HepG2 (cell line): ENCODE data around the gene TMEM134. TPM values are rescaled to one million over a fixed set of nuclear protein-coding genes. Genes with fewer than 3 reads are reported as not detected.
"Not testable (repeated sequence)": the region's sequence is repeated elsewhere in the genome, so short reads cannot be mapped to it uniquely, and the experiment has no call there.

Experiments
- ATAC-seq: fragments of 200-7000 bp; cut with Tn5 transposase; 3 replicates; pipeline ENCODE4 v1.9.1; 2020; ENCODE audit warnings: mild to moderate bottlenecking, moderate library complexity
- BruUV-seq: library from RNA; stranded (reverse); fragments of 400-500 nt; replicated peaks from 2 replicates; lab custom pipeline; 2021; lab: Mats Ljungman, UMichigan
- CTCF ChIA-PET: fragments of 300-600 bp; formaldehyde crosslinking; extraction: SDS; loops from one replicate; lab custom pipeline; 2021; ENCODE audit warnings: low total read pairs, inconsistent platforms, low intra/inter-chr PET ratio; lab: Yijun Ruan, JAX
- POLR2A ChIA-PET: fragments of 350-600 bp; sonication (Branson Sonifier 250); formaldehyde crosslinking; loops from one replicate; lab custom pipeline; 2020; ENCODE audit warnings: antibody characterized with exemption, inconsistent platforms; lab: Yijun Ruan, JAX
- DNase-seq: peaks from one replicate; pipeline ENCODE4 v3.0.0-alpha.2; 2015; ENCODE audit warnings: low spot score
- FAIRE-seq: peaks from 3 replicates; lab custom pipeline; 2011; peaks lifted over from hg19 to GRCh38; lab: Jason Lieb, UNC
- H2AFZ ChIP-seq: one replicate; pipeline ENCODE4 v1.6.1; 2011; ENCODE audit warnings: low read length, inconsistent platforms
- H3K27ac ChIP-seq: fragments of 300-600 bp; 3 replicates; pipeline ENCODE4 v1.8.0; 2011; ENCODE audit warnings: mixed run types, mild to moderate bottlenecking, mixed read lengths, low read length, inconsistent platforms; ENCODE audit not compliant: insufficient read depth; ENCODE audit errors: extremely low read length
- H3K27me3 ChIP-seq, 2 experiments: fragments of 200-600 bp in 1 of 2; 2 replicates in 1 of 2; 3 replicates in 1 of 2; pipeline versions ENCODE4 v1.6.0 to v1.8.0; 2011; ENCODE audit warnings: low read length in 2 of 2, mild to moderate bottlenecking in 2 of 2, moderate library complexity in 2 of 2, inconsistent platforms in 1 of 2; ENCODE audit not compliant: insufficient read depth in 2 of 2, control insufficient read depth in 1 of 2
- H3K36me3 ChIP-seq, 2 experiments: fragments of 200-600 bp in 1 of 2; replicated peaks in 1 of 2; 2 replicates in 1 of 2; 3 replicates in 1 of 2; pipeline versions ENCODE4 v1.5.1 to v1.8.0; 2011; ENCODE audit warnings: low read length in 2 of 2, inconsistent platforms in 1 of 2; ENCODE audit not compliant: insufficient read depth in 2 of 2, control insufficient read depth in 1 of 2
- H3K4me1 ChIP-seq: 2 replicates; pipeline ENCODE4 v1.5.1; 2012; ENCODE audit warnings: low read length, inconsistent platforms; ENCODE audit not compliant: insufficient read depth
- H3K4me2 ChIP-seq: 2 replicates; pipeline ENCODE4 v1.6.0; 2011; ENCODE audit warnings: low read depth, low read length, inconsistent platforms
- H3K4me3 ChIP-seq, 3 experiments: fragments of 200-600 bp in 1 of 3; sonication (generic), shearing (Covaris generic) in 1 of 3; replicated peaks in 1 of 3; 2 replicates each; pipeline ENCODE4 v1.5.1; 2011 to 2016; ENCODE audit warnings: low read length in 3 of 3, inconsistent platforms in 2 of 3, low read depth in 2 of 3, mild to moderate bottlenecking in 2 of 3, control low read depth in 1 of 3, mixed read lengths in 1 of 3; ENCODE audit not compliant: insufficient read depth in 1 of 3
- H3K79me2 ChIP-seq: one replicate; pipeline ENCODE4 v1.6.1; 2011; ENCODE audit warnings: low read length, inconsistent platforms; ENCODE audit not compliant: insufficient read depth
- H3K9ac ChIP-seq: 2 replicates; pipeline ENCODE4 v1.6.0; 2011; ENCODE audit warnings: mild to moderate bottlenecking, low read depth, low read length, inconsistent platforms; ENCODE audit not compliant: insufficient read depth
- H3K9me3 ChIP-seq: 2 replicates; pipeline ENCODE4 v1.5.1; 2012; ENCODE audit warnings: mild to moderate bottlenecking, low read length
- H4K20me1 ChIP-seq: 2 replicates; pipeline ENCODE4 v1.6.0; 2011; ENCODE audit warnings: inconsistent platforms, mild to moderate bottlenecking, low read length, moderate library complexity; ENCODE audit not compliant: insufficient read depth
- HOMEZ ChIP-seq: IDR thresholded peaks from 2 replicates; pipeline ENCODE4 v1.6.1; 2016; ENCODE audit warnings: low read depth
- KDM5B ChIP-seq: sonication (generic); formaldehyde crosslinking; IDR thresholded peaks from 2 replicates; pipeline ENCODE4 v1.4.0; 2020; ENCODE audit warnings: missing genetic modification reagents, mild to moderate bottlenecking, borderline replicate concordance
- MAFF ChIP-seq: IDR thresholded peaks from 2 replicates; pipeline ENCODE4 v1.6.1; 2011; ENCODE audit warnings: low read depth, low read length, improper control_type of control experiment
- MAFK ChIP-seq, 2 experiments: IDR thresholded peaks in 1 of 2; conservative IDR thresholded peaks in 1 of 2; 2 replicates each; pipeline ENCODE4 v1.6.1; 2011; ENCODE audit warnings: improper control_type of control experiment in 2 of 2, low read length in 2 of 2
- NFYC ChIP-seq: IDR thresholded peaks from 2 replicates; pipeline ENCODE4 v1.6.1; 2016; ENCODE audit warnings: missing genetic modification reagents, missing compliant biosample characterization
- POLR2A ChIP-seq, 2 experiments: IDR thresholded peaks; 2 replicates each; pipeline ENCODE4 v1.6.1; 2011; ENCODE audit warnings: low read depth in 2 of 2, low read length in 2 of 2, mild to moderate bottlenecking in 1 of 2, moderate library complexity in 1 of 2; ENCODE audit not compliant: insufficient read depth in 1 of 2
- POLR2G ChIP-seq: fragments of 200-400 bp; formaldehyde crosslinking; IDR thresholded peaks from 2 replicates; pipeline ENCODE4 v1.6.1; 2018; ENCODE audit warnings: mild to moderate bottlenecking, low read depth, low read length, moderate library complexity
- SALL1 ChIP-seq: sonication (generic); formaldehyde crosslinking; IDR thresholded peaks from 2 replicates; pipeline ENCODE4 v1.8.0; 2022; ENCODE audit warnings: mild to moderate bottlenecking, missing genetic modification reagents
- SNAPC4 ChIP-seq: sonication (generic); formaldehyde crosslinking; IDR thresholded peaks from 2 replicates; pipeline ENCODE4 v1.4.0; 2020; ENCODE audit warnings: mild to moderate bottlenecking, missing genetic modification reagents
- SOX5 ChIP-seq: IDR thresholded peaks from 2 replicates; pipeline ENCODE4 v1.6.1; 2016; ENCODE audit warnings: borderline replicate concordance
- SP1 ChIP-seq, 2 experiments: fragments of 450-650 bp in 1 of 2; sonication (generic) in 1 of 2; formaldehyde crosslinking in 1 of 2; IDR thresholded peaks; 2 replicates each; pipeline versions ENCODE4 v1.4.0 to v1.6.1; 2016 to 2020; ENCODE audit warnings: missing genetic modification reagents in 1 of 2
- SP5 ChIP-seq: IDR thresholded peaks from 2 replicates; pipeline ENCODE4 v1.6.1; 2016; ENCODE audit warnings: low read depth, borderline replicate concordance
- ZBTB33 ChIP-seq: sonication (generic); formaldehyde crosslinking; IDR thresholded peaks from 2 replicates; pipeline ENCODE4 v1.4.0; 2020; ENCODE audit warnings: missing genetic modification reagents
- ZMYM4 ChIP-seq: sonication (generic); formaldehyde crosslinking; IDR thresholded peaks from 2 replicates; pipeline ENCODE4 v1.8.1; 2023; ENCODE audit warnings: mild to moderate bottlenecking, missing genetic modification reagents
- WGBS: methylation state at CpG from one replicate; pipeline ENCODE4 v1.1.6; 2017; ENCODE audit warnings: low lambda C conversion rate; 5-methylcytosine and 5-hydroxymethylcytosine counted together
- in situ Hi-C: cut with HindIII; loops from 2 replicates; pipeline ENCODE4 v1.10.0; 2017; ENCODE audit warnings: low pct_unique_long_range_greater_than_20kb; ENCODE audit not compliant: extremely low pct_ligation_motif_present
- intact Hi-C: fragments of 100-400 bp; cut with micrococcal nuclease; formaldehyde crosslinking; loops from one replicate; pipeline ENCODE4 v1.10.0; 2022; ENCODE audit not compliant: unreplicated experiment
- polyA plus RNA-seq, 8 experiments: library from polyadenylated mRNA; depleted of rRNA in 3 of 8; stranded (reverse) in 7 of 8; unstranded in 1 of 8; fragments of >200 nt; fragmentation: Illumina TruSeq in 4 of 8; extraction: Trizol in 4 of 8; gene quantifications; 2 replicates each; pipeline versions ENCODE4 v1.2.1 to v1.2.3, GENCODE V29; 2011 to 2016; ENCODE audit warnings: low read depth in 4 of 8, missing spikeins in 1 of 8, mixed read lengths in 1 of 8; ENCODE audit not compliant: insufficient read depth in 1 of 8
- total RNA-seq, 5 experiments: library from RNA; depleted of rRNA; stranded (reverse); fragments of >200 nt; fragmentation: Illumina TruSeq; extraction: Trizol; gene quantifications; 2 replicates each; pipeline ENCODE4 v1.2.3, GENCODE V29; 2016; ENCODE audit warnings: low read depth in 1 of 5

Gene TMEM134
- total and polyA plus RNA-seq, 2 of the 13 experiments (the other 11 are each of a cell fraction or from before 2014, with no cell fraction given), result 6.9 to 26.9 TPM

GRCh38 chr11:67476692-67477091, 7.6 kb upstream of the TMEM134 start:
- DNase-seq (peak; percentile 36), ATAC-seq (peak; percentile 55)
- H3K36me3 ChIP-seq; H4K20me1 ChIP-seq; FAIRE-seq; in situ Hi-C loops; BruUV-seq; H2AFZ ChIP-seq; H3K9ac ChIP-seq; H3K27me3 ChIP-seq; CTCF ChIA-PET; intact Hi-C loops; H3K9me3 ChIP-seq; H3K4me3 ChIP-seq; H3K79me2 ChIP-seq; TF ChIP-seq SP1 (IDR thresholded peaks at IDR 0.05): not testable (repeated sequence)
- POLR2A ChIA-PET, result interaction anchor here (1.1 to 1.7 kb wide), 5 partner anchors 8 to 123 kb away, joined by 3 to 6 read pairs (median 4); partner anchors contain the start of genes POLD4 and PPP1CA
- Histone ChIP-seq H3K27ac (peak overlapping the region; percentile 54), H3K4me2 (0 out of 2 replicates have a peak overlapping the region, but pooled peaks have one; percentile 28), H3K4me1 (peaks cover 49% of the 10 kb centered on the region)
- 59% methylated on average over 10 of the region's 10 CpGs for WGBS
- TF ChIP-seq SNAPC4 (CRISPR knock-in tag) (peak; percentile 57; the same call in 1 of the 2 replicates), SALL1 (CRISPR knock-in tag) (0 out of 2 replicates have a peak, but pooled peaks have one; percentile 28), KDM5B (CRISPR knock-in tag) (0 out of 2 replicates have a peak, but pooled peaks have one; percentile 29), MAFK (conservative IDR thresholded peaks at IDR 0.05 in 1 of 2, IDR thresholded peaks at IDR 0.05 in 1 of 2; ENCODE audit: low read length in 2 of 2) (0 out of 4 replicates have a peak, but pooled peaks of 1 of the 2 experiments have one; percentile 6), POLR2A (IDR thresholded peaks at IDR 0.05; ENCODE audit: insufficient read depth in 1 of 2, low read depth in 2 of 2, low read length in 2 of 2) (peak; percentile 59 to 79; a peak in 3 of 4 replicates), POLR2G (peak; percentile 60), ZMYM4 (CRISPR knock-in tag) (peak; percentile 76), SP1 (CRISPR knock-in tag; IDR thresholded peaks at IDR 0.05) (0 out of 2 replicates have a peak, but pooled peaks have one; percentile 26), SOX5 (0 out of 2 replicates have a peak, but pooled peaks have one; percentile 7), MAFF (0 out of 2 replicates have a peak, but pooled peaks have one; percentile 28), ZBTB33 (CRISPR knock-in tag) (0 out of 2 replicates have a peak, but pooled peaks have one; percentile 23), NFYC (peak; percentile 73), HOMEZ (CRISPR knock-in tag) (peak; percentile 68; the same call in 1 of the 2 replicates), SP5 (CRISPR knock-in tag) (0 out of 2 replicates have a peak, but pooled peaks have one; percentile 12)
